Choroid plexus epithelial cell (primary cell): ENCODE data around the gene FARP1.

Experiments
- DNase-seq: peaks from one replicate; pipeline ENCODE4 v3.0.0-alpha.2; 2010; ENCODE audit warnings: low read depth
- H3K4me3 ChIP-seq: 2 replicates; pipeline ENCODE4 v1.5.1; 2011; ENCODE audit warnings: low read depth, mild to moderate bottlenecking, control low read depth, low read length, moderate library complexity
- TF ChIP-seq, protein P1 (sequence below): conservative IDR thresholded peaks from 2 replicates; pipeline ENCODE4 v1.5.1; 2011; ENCODE audit warnings: low read depth, mild to moderate bottlenecking, control low read depth, inconsistent platforms, low read length, moderate library complexity

Gene FARP1

DNA sequence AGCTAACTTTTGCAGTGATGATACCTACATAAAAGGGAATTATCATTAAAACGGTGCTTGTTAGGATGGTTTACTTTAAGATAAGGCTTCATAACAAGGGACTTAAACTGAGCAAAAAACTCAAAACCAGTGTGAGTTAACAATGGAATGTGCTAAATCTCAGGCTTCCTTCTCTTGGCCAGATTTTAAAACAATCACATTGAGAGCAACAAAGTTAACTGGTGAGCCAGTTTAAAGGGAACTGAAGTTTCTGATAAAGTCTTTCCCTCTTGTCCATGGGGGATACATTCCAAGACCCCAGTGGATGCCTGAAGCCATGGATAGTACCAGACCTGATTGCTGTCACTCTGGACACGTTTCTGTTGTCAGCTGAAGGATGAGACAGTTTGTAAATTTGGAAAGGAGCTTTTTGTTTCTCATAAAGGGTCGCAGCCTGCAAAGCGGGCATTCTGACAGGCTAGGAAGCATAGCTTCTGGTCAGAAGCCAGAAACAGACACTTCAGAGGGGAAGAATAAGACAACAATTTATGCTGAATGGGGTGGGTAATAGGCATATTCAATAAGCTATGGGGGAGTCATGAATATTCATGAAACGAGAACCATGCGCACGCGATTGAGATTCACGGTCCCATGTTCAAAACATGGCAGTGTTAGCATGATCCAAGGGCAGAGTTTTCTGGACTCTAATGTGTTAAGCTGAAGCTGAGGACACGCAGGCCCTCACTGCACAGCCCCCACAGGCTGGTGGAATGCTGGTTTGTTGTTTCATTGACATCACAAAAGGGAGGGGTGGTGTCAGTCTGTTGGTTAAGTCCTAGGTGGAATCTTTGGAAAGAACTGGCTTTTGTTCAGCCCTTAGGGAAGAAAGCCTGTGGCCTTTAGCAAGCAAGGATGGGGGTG, 184.7 kb downstream of the FARP1 start:
- H3K4me3 ChIP-seq: no peak overlapping the region
- peak; percentile 85 for DNase-seq
- TF ChIP-seq, protein P1, sequence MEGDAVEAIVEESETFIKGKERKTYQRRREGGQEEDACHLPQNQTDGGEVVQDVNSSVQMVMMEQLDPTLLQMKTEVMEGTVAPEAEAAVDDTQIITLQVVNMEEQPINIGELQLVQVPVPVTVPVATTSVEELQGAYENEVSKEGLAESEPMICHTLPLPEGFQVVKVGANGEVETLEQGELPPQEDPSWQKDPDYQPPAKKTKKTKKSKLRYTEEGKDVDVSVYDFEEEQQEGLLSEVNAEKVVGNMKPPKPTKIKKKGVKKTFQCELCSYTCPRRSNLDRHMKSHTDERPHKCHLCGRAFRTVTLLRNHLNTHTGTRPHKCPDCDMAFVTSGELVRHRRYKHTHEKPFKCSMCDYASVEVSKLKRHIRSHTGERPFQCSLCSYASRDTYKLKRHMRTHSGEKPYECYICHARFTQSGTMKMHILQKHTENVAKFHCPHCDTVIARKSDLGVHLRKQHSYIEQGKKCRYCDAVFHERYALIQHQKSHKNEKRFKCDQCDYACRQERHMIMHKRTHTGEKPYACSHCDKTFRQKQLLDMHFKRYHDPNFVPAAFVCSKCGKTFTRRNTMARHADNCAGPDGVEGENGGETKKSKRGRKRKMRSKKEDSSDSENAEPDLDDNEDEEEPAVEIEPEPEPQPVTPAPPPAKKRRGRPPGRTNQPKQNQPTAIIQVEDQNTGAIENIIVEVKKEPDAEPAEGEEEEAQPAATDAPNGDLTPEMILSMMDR: no peak

DNA sequence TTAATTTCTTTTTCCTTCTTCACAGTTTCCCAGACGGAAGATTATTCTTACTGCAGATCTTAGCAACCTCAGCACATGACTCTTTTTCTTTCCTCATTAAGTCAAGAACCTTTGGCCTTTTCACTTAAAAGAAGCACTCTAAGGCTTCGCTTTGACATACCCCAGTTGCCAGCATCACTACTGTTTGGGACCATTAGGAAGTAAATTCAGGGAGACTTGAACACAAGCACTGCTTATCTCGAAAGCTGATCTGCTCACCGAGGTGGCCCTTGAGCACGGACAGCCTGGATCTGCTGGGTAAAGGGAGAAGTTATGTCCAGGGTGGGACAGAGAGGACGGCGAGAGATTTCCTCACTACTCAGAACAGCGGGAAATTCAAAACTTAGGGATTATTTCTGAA, 185.6 kb downstream of the FARP1 start:
- TF ChIP-seq, protein P1: no peak

DNA sequence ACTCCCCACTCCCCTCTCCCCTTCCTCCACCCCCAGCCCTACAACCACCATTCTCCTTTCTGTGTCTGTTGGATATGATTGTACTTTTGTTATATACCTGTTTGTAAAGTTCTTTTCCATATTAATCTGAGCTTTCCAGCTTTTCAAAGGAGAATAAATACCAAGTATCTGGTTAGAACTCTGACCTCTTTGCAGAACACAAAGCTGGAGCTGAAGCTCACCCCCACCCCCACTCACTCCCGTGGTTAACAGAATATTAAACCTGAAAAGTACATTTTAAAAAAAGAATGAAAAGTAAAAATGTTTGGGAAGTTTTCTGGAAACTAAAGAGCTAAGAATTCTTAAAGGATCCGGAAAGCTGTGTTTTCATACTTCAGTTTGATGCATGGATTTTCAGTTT, 189.3 kb downstream of the FARP1 start:
- TF ChIP-seq, protein P1: no peak
- H3K4me3 ChIP-seq: no peak overlapping the region
- DNase-seq: no peak

More for the DNA sequence above, 185.6 kb downstream of the FARP1 start:
- DNase-seq: no peak
- H3K4me3 ChIP-seq: no peak overlapping the region

DNA sequence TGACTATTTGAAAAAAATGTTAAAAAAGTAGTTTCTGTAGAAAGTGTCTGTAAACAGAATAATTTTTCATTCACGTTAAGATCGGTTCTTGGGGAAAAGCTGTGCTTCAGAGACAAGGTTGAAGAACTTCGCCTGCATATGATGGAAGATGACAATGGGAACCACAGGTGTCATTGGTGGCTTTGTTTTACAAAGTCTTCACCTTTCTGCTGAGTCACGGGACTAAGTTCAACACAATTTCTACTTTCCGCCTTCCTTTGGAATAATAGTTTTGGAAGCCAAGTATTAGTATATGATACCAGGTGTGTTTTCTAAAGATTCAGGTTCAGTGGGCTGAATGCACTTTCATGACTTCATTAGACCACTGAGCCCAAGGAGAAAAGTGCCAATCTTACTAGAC, 189.8 kb downstream of the FARP1 start:
- no peak overlapping the region for H3K4me3 ChIP-seq
- DNase-seq: no peak

DNA sequence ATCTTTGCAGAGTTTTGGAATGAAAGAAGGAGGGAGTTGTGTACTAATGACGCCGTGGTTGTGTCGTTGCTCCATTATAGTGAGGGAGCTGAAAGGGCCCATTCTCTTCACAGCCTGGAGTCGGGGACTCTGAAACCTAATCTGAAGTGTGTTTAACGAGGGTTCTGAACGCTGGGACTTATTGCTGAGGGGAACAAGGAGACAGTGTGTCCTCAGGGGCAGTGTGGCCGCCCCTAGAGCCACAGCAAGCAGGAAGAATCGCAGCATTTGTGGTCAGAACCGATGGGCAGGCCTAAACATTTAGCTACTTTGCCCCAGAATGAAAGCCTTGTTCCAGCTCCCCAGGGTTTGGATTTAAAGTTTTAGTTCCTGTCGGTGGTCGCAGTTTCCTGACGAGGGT, 190.6 kb downstream of the FARP1 start:
- H3K4me3 ChIP-seq: no peak overlapping the region
- no peak for DNase-seq

More for the DNA sequence above, 189.8 kb downstream of the FARP1 start:
- TF ChIP-seq, protein P1: no peak

DNA sequence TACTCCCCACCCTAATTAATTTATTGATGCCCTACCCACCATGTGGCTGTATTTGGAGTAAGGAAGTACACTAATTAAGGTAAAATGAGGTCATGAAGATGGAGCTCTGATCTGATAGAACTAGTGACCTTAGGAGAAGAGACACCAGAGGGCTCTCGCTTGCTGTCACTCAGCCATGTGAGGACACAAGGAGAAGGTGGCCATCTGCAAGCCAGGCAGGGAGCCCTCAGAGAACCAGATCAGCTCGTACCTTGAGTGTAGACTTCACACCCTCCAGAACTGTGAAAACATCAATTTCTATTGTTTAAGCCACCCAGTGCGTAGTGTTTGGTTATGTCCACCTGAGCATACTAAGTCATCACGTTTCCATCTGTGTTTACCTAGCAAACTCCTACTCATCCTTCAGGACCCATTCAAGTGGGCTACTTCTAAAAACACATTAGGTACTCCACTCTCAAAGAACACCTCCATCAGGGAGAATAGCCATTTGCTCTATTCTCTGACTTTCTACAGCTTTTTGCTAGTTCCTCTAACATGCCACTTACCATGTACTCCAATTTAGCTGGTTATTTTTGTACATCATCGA, 191.8 kb downstream of the FARP1 start:
- TF ChIP-seq, protein P1: no peak
- H3K4me3 ChIP-seq: no peak overlapping the region
- no peak for DNase-seq

More for the DNA sequence above, 190.6 kb downstream of the FARP1 start:
- TF ChIP-seq, protein P1: no peak
